Eye (tissue), 1 donor: ENCODE data around the gene EIF5B.
"Not testable (repeated sequence)": the region's sequence is repeated elsewhere in the genome, so short reads cannot be mapped to it uniquely, and the experiment has no call there.

Source experiments
- DNase-seq: peaks from one replicate; pipeline ENCODE4 v3.0.0-alpha.2; 2015

EIF5B gene, protein sequence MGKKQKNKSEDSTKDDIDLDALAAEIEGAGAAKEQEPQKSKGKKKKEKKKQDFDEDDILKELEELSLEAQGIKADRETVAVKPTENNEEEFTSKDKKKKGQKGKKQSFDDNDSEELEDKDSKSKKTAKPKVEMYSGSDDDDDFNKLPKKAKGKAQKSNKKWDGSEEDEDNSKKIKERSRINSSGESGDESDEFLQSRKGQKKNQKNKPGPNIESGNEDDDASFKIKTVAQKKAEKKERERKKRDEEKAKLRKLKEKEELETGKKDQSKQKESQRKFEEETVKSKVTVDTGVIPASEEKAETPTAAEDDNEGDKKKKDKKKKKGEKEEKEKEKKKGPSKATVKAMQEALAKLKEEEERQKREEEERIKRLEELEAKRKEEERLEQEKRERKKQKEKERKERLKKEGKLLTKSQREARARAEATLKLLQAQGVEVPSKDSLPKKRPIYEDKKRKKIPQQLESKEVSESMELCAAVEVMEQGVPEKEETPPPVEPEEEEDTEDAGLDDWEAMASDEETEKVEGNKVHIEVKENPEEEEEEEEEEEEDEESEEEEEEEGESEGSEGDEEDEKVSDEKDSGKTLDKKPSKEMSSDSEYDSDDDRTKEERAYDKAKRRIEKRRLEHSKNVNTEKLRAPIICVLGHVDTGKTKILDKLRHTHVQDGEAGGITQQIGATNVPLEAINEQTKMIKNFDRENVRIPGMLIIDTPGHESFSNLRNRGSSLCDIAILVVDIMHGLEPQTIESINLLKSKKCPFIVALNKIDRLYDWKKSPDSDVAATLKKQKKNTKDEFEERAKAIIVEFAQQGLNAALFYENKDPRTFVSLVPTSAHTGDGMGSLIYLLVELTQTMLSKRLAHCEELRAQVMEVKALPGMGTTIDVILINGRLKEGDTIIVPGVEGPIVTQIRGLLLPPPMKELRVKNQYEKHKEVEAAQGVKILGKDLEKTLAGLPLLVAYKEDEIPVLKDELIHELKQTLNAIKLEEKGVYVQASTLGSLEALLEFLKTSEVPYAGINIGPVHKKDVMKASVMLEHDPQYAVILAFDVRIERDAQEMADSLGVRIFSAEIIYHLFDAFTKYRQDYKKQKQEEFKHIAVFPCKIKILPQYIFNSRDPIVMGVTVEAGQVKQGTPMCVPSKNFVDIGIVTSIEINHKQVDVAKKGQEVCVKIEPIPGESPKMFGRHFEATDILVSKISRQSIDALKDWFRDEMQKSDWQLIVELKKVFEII

DNA sequence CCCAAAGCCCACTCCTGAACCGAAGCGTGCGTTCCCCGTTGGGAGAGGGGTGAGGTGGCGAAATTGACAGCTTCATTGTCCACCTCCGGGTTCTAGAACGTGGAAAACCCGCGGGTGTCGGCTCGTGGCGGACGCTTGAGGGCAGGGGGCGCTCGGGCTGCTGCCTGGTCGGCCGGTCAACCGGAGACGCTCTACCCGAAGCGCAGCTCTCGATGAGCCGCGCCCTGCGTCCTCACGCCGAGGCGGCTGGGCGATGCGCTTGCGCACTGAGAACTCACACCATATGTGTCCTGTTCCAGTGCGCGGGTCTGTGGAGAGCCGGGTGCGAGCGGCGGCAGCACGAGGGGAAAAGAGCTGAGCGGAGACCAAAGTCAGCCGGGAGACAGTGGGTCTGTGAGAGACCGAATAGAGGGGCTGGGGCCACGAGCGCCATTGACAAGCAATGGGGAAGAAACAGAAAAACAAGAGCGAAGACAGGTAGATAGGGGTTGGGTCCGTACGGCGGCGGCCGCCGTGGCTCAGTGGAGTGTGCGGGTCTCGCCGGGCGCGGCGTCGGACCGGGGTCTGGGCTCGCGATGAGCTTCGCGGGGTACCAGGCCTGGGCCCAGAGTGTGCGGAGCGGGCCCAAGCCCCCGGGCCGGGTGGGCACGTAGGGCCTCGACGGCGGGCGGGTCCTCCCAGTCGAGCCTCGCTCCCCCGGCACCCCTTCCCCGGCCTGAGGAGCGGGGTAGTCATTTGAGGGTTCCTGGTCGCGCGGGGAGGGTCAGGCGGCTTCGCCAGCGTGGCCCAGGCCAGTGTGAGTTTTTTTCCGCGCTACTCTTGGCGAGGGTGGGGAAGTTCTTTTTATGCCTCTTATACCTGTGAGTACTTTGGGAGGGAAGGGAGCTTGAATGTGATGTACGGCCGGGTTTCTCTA is at the start of gene EIF5B:
TSS of gene EIF5B (plus strand) at position 277 of the 916 bp plus-strand sequence. CDS start at position 443, 166 bp downstream.
- DNase-seq: peak; percentile 98

DNA sequence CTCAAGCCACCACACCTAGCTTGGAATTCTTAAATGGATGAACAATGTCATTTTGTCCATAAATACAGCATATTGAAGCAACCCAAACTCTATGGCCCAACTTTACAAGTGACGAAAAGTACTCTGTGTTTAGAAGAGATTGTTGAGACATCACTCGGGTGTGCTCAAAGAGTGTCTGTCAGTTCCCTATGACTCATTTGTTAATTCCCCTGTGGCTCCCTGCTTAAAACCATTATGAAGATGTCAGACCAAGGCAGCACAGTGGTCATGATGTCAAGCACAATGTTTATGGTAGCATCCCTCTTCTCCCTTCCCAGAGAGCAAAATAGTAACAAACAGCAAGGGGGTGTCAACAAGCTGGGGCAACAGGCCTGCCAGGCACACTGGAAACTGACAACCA is 39.2 kb upstream of the EIF5B start:
- no peak for DNase-seq

DNA sequence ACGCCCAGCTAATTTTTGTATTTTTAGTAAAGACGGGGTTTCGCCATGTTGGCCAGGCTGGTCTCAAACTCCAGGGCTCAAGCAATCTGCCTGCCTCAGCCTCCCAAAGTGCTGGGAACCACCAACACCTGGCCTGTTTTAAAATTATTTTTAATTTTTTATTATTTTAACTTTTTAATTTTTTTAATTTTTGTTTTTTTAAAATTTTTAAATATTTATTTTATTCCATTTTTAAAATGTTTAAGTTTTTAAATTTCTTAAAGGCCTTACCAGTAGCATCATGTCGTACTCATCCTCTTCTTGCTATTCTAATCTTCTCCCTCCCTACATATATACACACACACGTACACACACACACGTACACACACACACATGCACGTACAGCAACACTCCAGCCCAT is 37.6 kb upstream of the EIF5B start:
- DNase-seq: no peak

DNA sequence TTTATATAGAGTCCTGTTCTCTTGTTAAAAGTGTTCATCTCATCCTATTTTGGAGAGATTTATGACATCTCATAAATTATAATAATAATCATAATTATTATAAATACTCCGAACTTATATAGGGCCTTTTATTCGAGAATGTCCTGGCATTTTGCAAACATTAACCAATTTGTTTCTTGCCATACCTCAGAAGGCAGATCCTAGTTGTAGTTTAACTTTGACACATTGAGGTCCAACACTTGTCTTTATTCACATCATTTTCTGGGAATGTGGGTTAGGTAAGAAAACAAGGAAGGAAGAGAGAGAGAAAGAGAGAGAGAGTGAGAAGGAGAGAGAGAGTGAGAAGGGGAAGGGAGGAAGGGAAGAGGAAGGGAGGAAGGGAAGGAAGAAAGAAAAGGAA is 36.1 kb upstream of the EIF5B start, which contains the start of gene LYG1:
TSS of gene LYG1 (minus strand) at position 101 of the 400 bp plus-strand sequence. CDS start 5,527 bp downstream, outside the sequence.
- DNase-seq: not testable (repeated sequence)

DNA sequence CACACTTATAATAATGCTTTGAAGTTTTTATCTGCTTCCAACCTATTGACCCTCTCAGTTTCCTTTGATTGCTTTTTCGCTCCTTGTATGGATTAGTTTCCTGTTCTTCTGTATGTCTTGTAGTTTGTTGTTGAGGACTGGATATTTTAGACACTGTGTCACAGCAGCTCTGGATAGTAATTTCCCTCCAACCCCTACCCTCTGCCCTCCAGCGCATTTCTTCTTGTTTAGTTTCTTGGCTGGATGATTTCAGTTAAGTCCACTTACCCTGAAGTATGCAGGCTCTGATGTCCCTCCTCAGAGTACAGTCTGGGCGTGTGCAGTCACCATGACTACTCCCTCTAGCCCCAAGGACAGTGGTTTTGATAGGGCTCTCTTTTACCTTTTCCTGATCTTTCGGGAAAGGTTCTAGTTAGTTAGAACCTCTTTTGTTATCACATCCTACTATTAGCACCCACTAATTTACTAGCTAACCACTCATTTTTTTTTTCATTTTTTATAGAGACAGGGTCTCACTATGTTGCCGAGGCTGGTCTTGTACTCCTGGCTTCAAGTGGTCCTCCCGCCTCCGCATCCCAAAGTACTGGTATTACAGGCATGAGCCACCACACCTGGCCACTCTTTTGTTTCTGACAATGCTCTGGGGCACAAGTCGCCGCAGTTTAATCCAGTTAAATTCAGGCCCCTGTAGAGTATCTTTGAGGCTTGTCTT is 19.9 kb upstream of the EIF5B start:
- no peak for DNase-seq

DNA sequence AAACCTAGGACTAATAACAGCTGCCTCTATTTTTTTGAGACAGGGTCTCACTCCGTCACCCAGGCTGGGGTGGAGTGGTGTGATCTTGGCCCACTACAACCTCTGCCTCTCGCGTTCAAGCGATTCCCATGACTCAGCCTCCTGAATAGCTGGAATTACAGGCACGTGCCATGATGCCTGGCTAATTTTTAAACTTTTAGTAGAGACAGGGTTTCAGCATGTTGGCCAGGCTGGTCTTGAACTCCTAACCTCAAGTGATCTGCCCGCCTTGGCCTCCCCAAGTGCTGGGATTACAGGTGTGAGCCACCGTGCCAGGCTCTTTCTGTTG is 19.4 kb upstream of the EIF5B start:
- not testable (repeated sequence) for DNase-seq

DNA sequence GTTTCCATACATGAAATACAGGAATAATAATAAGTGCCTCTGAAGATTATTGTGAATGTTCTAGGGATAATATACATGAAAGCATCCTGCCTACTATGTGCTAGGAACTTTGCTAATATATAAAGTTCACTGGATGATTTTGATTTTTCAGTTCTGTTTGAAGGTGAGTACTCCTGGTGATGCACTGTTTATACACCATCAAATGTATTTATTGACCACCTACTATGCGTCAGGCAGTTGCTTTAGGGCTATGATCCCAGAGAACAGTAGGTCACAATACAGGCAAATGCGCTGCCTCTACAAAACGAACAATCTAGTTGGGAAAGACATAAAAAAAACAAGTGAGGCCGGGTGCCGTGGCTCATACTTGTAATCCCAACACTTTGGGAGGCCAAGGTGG is 11.8 kb upstream of the EIF5B start:
- DNase-seq: no peak

DNA sequence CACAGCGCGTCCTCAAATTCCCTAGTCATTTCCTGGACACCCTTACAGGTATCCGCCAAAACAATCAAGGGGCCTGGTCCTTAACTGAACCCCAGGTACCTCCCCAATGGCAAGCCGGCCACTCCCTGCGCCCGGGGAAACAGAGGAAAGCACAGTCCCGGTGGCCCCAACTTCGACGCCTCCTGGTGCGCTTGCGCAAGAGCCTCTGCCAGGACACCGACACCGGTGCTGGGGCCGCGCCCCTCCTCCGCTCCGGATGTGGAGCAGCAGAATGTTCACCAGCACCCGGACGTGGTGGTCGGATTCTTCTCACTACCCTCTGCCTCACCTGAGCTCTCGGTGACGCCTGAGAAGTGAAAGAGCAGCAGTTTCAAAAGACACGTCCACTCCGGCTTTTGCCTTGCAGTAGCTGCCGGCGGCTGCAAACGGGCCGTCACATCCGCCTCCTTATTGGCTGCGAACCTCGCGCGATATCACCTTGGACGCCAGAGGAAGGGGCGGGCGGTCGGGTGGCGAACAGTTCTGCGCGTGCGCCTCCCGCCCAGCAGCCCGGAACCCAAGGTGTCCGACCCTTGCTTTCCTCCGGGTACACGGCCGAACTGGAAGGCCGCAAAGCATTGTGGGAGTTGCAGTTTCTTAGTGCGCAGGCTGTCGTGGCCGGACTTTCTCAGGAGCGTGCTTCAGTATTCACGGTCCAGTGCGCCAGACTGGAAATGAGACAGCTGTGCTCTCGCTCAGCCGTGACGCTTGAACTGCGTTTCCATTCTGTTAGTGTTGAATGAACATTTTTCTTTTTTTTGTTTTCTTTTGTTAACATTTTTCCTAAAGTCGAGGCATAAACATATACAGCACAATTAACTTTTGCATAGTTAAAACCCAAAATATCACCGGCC is 1.0 kb upstream of the EIF5B start, which contains the start of gene TXNDC9:
TSS of gene TXNDC9 (minus strand) at position 423 of the 893 bp plus-strand sequence. CDS start 3,123 bp downstream, outside the sequence.
- peak; percentile 100 for DNase-seq

DNA sequence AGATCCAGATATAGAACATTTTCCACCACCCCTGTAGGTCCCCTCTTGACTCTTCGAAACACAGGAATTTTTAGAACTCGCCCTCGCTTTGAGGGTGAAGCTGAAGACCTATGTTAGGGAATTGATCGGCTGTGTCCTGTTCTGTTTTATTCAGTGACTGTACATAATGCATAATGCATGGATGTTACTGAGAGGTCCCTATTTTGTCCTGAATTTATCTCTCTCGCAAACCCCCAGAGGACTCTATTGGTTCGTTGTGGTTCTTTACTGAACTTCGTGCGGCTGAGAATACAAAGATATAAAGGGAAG is 431 bp upstream of the EIF5B start:
- no peak for DNase-seq

DNA sequence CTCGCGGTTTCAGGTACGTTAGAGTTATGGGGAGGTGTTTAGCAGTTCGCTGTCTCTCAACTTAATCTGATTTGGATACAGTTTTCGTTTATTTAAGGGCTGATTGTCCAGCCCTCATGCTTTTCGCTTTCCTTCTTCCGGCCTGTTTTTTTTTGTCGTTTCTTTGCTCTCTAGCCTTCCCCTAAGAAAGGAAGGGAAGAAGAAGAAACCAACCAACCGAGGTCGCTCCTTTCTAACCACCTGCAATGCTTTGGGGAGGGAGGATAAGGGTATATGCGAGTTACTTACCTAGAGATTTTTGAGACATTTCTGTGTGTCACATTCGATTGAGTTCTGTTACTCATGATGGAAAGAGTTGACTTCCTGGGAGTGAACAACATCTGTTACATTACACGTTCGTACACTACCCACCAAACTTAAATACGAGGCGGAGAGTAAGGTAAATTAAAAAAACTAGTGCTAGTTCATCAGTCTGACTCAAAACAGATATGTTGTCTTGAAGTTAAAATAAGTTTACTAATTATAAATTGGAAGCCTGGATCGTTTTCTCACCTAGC is 918 bp downstream of the EIF5B start:
- peak; percentile 58 for DNase-seq

DNA sequence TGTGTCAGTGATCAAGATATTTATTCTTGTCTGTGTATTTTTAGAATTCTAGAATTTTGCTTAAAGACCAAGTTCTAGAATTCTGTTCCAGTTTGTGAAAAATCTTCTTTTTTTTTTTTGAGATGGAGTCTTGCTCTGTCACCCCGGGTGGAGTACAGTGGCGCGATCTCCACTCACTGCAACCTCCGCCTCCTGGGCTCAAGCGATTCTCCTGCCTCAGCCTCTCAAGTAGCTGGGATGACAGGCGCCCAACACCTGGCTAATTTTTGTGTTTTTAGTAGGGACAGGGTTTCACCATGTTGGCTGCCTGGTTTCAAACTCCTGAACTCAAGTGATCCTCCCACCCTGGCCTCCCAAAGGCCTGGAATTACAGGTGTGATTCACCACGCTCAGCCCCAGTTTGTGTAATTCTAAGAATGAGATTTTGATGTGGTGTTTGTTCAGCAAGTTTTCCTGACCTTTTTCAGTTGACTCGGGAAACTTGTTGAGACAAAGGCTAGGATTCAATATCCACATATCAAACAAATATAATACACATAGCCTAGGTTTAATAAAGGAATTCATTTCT is 3.6 kb downstream of the EIF5B start:
- no peak for DNase-seq

DNA sequence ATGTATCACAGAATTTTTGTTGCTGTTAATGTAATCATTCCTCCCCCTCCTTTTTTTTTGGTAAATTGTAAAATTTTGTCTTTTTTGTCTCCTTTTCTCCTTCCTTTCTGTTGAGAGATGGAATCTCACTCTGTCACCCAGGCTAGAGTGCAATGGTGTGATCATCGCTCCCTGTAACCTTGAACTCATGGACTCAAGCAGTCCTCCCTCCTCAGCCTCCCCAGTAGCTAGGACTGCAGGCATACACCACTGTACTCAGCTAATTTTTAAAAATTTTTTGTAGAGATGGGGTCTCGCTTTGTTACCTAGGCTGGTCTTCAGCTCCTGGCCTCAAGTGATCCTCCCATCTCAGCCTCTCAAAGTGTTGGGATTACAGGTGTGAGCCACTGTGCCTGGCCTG is 5.3 kb downstream of the EIF5B start:
- no peak for DNase-seq

DNA sequence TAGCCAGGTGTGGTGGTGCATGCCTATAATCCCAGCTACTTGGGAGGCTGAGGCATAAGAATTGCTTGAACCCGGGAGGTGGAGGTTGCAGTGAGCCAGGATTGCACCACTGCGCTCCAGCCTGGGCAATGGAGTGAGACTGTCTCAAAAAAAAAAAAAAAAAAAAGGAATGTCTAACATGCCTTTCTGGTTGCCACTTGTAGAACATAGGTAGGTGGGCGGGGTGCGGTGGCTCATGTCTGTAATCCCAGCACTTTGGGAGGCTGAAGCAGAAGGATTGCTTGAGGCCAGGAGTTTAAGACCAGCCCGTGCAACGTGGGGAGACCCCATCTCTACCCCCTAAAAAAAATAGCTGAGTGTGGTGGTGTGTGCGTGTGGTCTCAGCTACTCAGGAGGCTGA is 8.3 kb downstream of the EIF5B start:
- not testable (repeated sequence) for DNase-seq

DNA sequence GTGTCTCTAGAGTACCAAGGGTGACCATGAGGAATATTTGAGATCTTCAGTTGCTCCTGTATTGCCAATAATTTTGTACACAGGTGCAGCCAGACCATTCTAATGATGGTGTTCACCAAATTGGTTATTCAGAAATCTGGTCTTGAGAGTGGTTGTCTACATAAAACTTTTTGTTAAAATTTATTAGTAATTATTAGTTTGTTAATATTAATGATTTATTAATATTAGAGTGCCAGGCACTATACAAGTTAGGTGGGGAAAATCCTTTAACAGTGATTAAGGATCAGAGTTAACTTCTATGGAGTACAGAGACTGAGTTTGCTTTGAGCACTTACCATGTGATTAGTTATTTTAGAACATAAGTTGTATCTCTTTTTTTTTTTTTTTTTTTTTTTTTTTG is 9.0 kb downstream of the EIF5B start:
- DNase-seq: no peak

DNA sequence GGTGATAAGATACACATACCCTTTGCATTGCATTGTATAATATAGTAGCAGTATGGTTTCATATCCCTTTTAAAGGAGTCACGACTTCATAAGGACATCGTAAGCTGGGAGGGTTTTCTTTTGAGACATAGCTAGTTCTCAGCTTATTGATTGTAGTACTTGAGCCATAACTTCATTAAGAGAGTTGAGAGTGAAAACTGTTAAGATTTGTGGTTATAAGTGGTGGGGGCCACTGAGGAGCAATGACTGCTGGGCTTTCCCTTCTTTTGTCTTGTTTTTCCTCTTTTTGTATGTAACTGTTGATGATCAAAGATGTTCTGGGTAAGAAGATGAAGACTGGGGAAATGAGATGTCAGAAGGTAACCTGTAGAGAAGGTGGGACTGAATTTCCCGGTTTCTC is 11.0 kb downstream of the EIF5B start:
- no peak for DNase-seq

DNA sequence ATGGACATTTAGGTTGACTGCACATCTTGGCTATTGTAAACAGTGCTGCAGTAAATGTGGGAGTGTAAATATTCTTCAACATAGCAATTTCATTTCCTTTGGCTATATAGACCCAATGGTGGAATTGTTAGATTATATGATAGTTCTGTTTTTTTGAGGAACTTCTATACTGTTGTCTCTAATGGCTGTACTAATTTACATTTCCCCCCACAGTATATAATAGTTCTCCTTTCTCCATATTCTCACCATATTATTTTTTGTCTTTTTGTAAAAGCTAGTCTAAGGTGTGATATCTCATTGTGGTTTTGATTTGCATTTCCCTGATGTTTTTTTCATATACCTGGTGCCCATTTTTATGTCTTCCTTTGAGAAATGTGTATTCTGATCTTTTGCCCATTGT is 13.0 kb downstream of the EIF5B start:
- no peak for DNase-seq

DNA sequence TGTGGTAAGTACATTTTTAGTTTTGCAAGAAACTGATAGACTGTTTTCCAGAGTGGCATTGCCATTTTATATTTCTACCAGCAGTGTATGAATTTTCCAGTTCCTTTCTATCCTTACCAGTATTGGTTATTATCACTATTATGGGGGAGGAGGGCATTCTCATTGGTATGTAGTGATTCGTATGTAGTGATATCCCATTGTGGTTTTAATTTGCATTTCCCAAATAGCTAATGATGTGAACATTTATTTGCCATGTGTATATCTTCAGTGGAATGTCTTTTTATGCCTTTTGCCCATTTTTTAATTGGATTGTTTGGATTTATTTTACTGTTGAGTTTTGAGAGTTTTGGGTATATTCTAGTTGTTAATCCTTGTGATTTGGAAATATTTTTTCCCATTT is 16.9 kb downstream of the EIF5B start:
- no peak for DNase-seq

DNA sequence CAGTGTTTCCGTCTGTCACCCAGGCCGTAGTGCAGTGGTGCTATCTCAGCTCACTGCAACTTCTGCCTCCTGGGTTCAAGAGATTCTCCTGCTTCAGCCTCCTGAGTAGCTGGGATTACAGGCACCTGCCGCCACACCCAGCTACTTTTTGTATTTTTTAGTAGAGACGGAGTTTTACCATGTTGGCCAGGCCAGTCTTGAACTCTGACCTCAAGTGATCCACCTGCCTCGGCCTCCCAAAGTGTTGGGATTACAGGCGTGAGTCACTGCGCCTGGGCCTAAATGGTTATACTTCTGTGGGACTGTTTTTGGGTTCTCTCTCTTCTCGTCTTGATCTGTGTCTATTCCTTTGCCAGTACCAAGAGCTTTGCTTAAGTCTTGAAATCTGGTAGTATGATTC is 17.6 kb downstream of the EIF5B start:
- not testable (repeated sequence) for DNase-seq

DNA sequence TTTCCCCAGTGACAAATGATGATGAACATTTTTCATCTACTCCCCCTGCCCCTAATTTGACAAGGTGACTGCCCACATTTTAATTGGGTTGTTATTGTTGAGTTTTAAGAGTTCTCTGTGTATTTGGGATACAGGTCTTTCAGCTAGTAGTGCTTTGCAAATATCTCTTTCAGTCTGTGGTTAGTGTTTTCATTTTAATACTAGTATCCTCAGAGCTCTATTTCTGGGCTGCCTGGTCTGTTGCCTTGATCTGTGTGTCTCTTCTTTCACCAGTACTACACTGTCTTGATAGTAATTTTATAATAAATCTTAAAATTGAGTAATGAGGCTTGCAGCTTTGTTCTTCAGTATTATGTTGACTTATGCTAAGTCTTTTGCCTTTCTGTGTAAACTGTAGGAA is 19.7 kb downstream of the EIF5B start:
- no peak for DNase-seq

DNA sequence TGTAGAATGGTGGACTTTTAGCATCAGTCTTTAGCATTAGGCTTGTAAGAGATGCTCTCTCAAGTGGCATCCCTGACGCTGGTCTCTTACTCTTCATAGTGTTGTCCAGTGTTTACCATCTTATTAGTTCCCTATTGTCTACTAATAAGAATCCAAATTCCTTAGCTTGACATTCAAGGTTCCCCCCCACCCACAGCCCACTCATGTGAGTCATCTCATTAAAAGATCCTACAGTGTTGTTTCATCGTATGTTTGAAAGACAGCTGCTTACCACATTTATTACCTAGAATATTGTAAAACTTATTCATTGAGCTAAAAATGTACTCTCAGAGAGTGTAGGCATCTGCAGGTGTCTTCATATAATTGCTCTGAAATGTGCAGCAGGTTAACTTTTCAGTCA is 28.5 kb downstream of the EIF5B start:
- DNase-seq: no peak
